Endothelial cell (in vitro differentiated cells): ENCODE results near the gene ARHGEF26. TPM values are rescaled to one million over a fixed set of nuclear protein-coding genes. Genes with fewer than 3 reads are reported as not detected.
A peak's percentile ranks its signal among the peaks of the same experiment; 100 is the strongest.

Experiments used
- DNase-seq: peaks from one replicate; pipeline ENCODE4 v3.0.0; 2021; ENCODE audit warnings: low spot score
- H3K27ac Mint-ChIP-seq: one replicate; pipeline ENCODE4 v1.8.0; 2021; ENCODE audit warnings: mixed read lengths, inconsistent platforms; ENCODE audit not compliant: unreplicated experiment
- H3K27me3 Mint-ChIP-seq: one replicate; pipeline ENCODE4 v1.8.0; 2021; ENCODE audit warnings: mild to moderate bottlenecking, moderate library complexity, mixed read lengths, inconsistent platforms; ENCODE audit not compliant: unreplicated experiment
- H3K36me3 Mint-ChIP-seq: one replicate; pipeline ENCODE4 v1.8.0; 2021; ENCODE audit warnings: mild to moderate bottlenecking, low read depth, mixed read lengths, inconsistent platforms; ENCODE audit not compliant: unreplicated experiment
- H3K4me1 Mint-ChIP-seq: one replicate; pipeline ENCODE4 v1.8.0; 2021; ENCODE audit warnings: mild to moderate bottlenecking, mixed read lengths, inconsistent platforms; ENCODE audit not compliant: unreplicated experiment
- H3K4me3 Mint-ChIP-seq: one replicate; pipeline ENCODE4 v1.8.0; 2021; ENCODE audit warnings: mild to moderate bottlenecking, mixed read lengths, inconsistent platforms; ENCODE audit not compliant: unreplicated experiment
- H3K9me3 Mint-ChIP-seq: one replicate; pipeline ENCODE4 v1.8.0; 2021; ENCODE audit warnings: mixed read lengths, inconsistent platforms; ENCODE audit not compliant: unreplicated experiment
- CTCF ChIP-seq: fragments of 200-600 bp; sonication (generic); IDR thresholded peaks from one replicate; pipeline ENCODE4 v1.5.0; 2021; ENCODE audit warnings: antibody characterized with exemption; ENCODE audit not compliant: unreplicated experiment
- total RNA-seq: library from RNA; stranded (reverse); fragmentation: NEBNext Ultra II Directional; extraction: Animal tissue kit (Norgen Biotek cat#: 25700); gene quantifications from one replicate; pipeline ENCODE4 v1.2.1, GENCODE V29; 2021; ENCODE audit not compliant: unreplicated experiment

Gene ARHGEF26
- total RNA-seq, 1 donor from 2014 or later = 22.9 TPM

DNA sequence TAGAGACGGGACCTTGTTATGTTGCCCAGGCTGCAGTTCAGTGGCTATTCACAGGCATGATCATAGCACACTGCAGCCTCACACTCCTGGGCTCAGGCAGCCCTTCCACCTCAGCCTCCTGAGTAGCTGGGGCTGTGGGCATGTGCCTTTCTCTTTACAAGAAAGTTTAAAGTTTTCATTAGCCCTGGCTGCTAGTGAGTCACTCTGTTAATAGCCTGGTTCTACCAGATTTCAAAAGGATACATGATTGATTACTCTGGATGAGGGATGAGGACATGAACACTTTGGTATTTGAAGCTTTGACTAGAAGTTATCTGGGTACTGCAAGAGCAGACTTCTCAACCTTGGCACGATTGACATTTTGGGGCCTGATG is 108.0 kb downstream of the ARHGEF26 start:
- no peak for DNase-seq
- Mint-ChIP-seq H3K9me3 (no peaks in the 10 kb centered on the region), H3K4me1 (peaks cover 38% of the 10 kb centered on the region), H3K27ac (peak overlapping the region; percentile 88), H3K27me3 (no peaks in the 10 kb centered on the region), H3K4me3 (no peak overlapping the region), H3K36me3 (no peaks in the 10 kb centered on the region)
- no peak for TF ChIP-seq CTCF

GRCh38 chr3:154235330-154235729 is 114.1 kb downstream of the ARHGEF26 start:
- Mint-ChIP-seq H3K4me3 (no peak overlapping the region), H3K27ac (peak overlapping the region; percentile 95), H3K27me3 (peaks cover 4% of the 10 kb centered on the region), H3K4me1 (peaks cover 70% of the 10 kb centered on the region), H3K9me3 (no peaks in the 10 kb centered on the region), H3K36me3 (peaks cover 13% of the 10 kb centered on the region)
- no peak for TF ChIP-seq CTCF
- no peak for DNase-seq

- Mint-ChIP-seq H3K27ac (peak overlapping the region; percentile 95), H3K27me3 (peaks cover 4% of the 10 kb centered on the region), H3K9me3 (no peaks in the 10 kb centered on the region), H3K4me1 (peaks cover 73% of the 10 kb centered on the region), H3K36me3 (peaks cover 23% of the 10 kb centered on the region), H3K4me3 (no peak overlapping the region)
- no peak for DNase-seq
- TF ChIP-seq CTCF = no peak
These were observed 115.1 kb downstream of the ARHGEF26 start for GRCh38 chr3:154236331-154236730.

DNA sequence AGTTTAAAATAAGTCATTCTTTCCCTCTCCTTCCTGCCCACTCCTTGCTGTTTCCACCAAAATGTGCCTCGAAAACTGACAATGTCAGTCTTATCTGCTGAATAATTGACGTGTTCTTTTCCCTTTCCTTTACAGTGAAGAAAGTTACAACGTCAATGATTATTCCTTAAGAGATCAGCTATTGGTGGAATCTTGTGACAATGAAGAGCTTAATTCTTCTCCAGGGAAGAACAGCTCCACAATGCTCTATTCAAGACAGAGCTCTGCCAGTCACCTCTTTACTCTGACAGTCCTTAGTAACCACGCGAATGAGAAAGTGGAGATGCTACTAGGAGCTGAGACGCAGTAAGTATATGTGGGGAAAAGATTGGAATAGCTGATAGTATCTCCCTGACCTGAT is 119.0 kb downstream of the ARHGEF26 start:
- Mint-ChIP-seq H3K36me3 (peaks cover 32% of the 10 kb centered on the region), H3K4me3 (no peak overlapping the region), H3K27me3 (peaks cover 6% of the 10 kb centered on the region), H3K9me3 (no peaks in the 10 kb centered on the region), H3K4me1 (peaks cover 64% of the 10 kb centered on the region), H3K27ac (no peak overlapping the region)
- TF ChIP-seq CTCF = no peak
- no peak for DNase-seq

GRCh38 chr3:154241496-154241895 is 120.3 kb downstream of the ARHGEF26 start:
- Mint-ChIP-seq H3K4me1 (peaks cover 62% of the 10 kb centered on the region), H3K9me3 (no peaks in the 10 kb centered on the region), H3K4me3 (peak overlapping the region; percentile 39), H3K36me3 (peaks cover 33% of the 10 kb centered on the region), H3K27me3 (peaks cover 9% of the 10 kb centered on the region), H3K27ac (no peak overlapping the region)
- no peak for DNase-seq
- no peak for TF ChIP-seq CTCF
